Mucosa of descending colon (tissue), 3 donors: ENCODE results near the gene SRSF7. TPM values are rescaled to one million over a fixed set of nuclear protein-coding genes. Genes with fewer than 3 reads are reported as not detected.
"Not testable (repeated sequence)": the region's sequence is repeated elsewhere in the genome, so short reads cannot be mapped to it uniquely, and the experiment has no call there.

ENCODE experiments used
- ATAC-seq: fragments of 200-7000 bp; cut with Tn5 transposase; one replicate; pipeline ENCODE4 v1.9.1; 2020; ENCODE audit warnings: mild to moderate bottlenecking, moderate library complexity
- DNase-seq, 3 donors: peaks; one replicate each; pipeline ENCODE4 v3.0.0-alpha.2; 2020
- H3K36me3 ChIP-seq: fragments of 200-600 bp; one replicate; pipeline ENCODE4 v1.8.0; 2021; ENCODE audit warnings: low read depth, mild to moderate bottlenecking
- H3K4me1 ChIP-seq: fragments of 200-600 bp; one replicate; pipeline ENCODE4 v1.8.0; 2021; ENCODE audit warnings: low read depth, mild to moderate bottlenecking
- H3K4me3 ChIP-seq: fragments of 200-600 bp; one replicate; pipeline ENCODE4 v1.8.0; 2021; ENCODE audit warnings: mild to moderate bottlenecking
- H3K9me3 ChIP-seq: fragments of 200-600 bp; one replicate; pipeline ENCODE4 v1.8.0; 2021; ENCODE audit warnings: mild to moderate bottlenecking
- intact Hi-C, 2 donors: fragments of 100-400 bp; cut with DNase I in 1 of 2; cut with micrococcal nuclease in 1 of 2; formaldehyde crosslinking; loops; one replicate each; pipeline versions ENCODE4 v1.11.0 to v1.11.1; 2022; cut with DNase I, micrococcal nuclease
- total RNA-seq, 3 donors: library from RNA; stranded (reverse); fragmentation: NEBNext Ultra II Directional in 2 of 3; extraction: Animal tissue kit (Norgen Biotek cat#: 25700) in 2 of 3; gene quantifications; one replicate each; pipeline versions ENCODE4 v1.2.1 to v1.2.4, GENCODE V29; 2021 to 2023
- TF ChIP-seq, protein P1 (sequence below): fragments of 200-600 bp; IDR thresholded peaks from one replicate; pipeline ENCODE4 v1.8.0; 2022; ENCODE audit warnings: antibody characterized with exemption, mild to moderate bottlenecking
- donor health status: DM: no; HTN: no; CAD: no; lungs with moderate emphysema.
- donor health status: DM: no; HTN: no; CAD: no.
- donor health status: DM: no; HTN: yes; CAD: no.

SRSF7 gene
- total RNA-seq, 3 donors from 2014 or later: 91.3 to 130 (median 113) TPM

DNA sequence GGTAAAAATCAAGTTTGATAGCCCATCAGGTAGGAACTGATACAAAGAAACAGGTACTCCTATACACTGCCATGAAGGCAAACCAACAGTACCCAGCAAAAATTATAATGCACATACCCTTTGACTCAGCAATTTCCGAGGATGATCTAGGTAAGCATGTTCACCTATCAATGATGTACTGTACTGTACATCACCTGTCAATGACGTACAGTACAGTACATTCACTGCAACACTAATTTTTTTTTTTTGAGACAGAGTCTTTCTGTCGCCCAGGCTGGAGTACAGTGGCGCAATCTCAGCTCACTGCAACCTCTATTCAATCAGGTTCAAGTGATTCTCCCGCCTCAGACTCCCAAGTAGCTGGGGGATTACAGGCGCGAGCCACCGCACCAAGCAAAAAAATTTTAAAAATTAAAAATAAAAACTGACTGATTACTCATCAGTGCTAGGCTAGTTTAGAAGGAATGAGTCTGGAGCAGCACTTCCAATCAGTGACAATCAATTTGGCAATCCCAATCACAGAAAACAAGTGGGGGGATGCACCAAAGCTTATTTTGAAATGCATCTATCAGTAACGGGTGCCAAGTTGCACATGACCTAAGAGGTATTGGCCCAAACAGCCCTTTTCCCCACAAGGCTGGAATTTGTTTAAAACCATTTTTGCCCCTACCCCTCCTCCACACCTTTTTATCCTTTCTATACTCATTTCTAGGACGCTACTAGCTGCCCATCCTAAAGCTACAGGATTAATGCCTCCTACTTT, 8.2 kb downstream of the SRSF7 start:
- ATAC-seq (no peak), DNase-seq (no peak)
- Histone ChIP-seq H3K9me3 (no peaks in the 10 kb centered on the region), H3K4me1 (peaks cover 34% of the 10 kb centered on the region), H3K4me3 (no peak overlapping the region), H3K36me3 (no peaks in the 10 kb centered on the region)
- intact Hi-C loops: no loop called here
- TF ChIP-seq, protein P1, sequence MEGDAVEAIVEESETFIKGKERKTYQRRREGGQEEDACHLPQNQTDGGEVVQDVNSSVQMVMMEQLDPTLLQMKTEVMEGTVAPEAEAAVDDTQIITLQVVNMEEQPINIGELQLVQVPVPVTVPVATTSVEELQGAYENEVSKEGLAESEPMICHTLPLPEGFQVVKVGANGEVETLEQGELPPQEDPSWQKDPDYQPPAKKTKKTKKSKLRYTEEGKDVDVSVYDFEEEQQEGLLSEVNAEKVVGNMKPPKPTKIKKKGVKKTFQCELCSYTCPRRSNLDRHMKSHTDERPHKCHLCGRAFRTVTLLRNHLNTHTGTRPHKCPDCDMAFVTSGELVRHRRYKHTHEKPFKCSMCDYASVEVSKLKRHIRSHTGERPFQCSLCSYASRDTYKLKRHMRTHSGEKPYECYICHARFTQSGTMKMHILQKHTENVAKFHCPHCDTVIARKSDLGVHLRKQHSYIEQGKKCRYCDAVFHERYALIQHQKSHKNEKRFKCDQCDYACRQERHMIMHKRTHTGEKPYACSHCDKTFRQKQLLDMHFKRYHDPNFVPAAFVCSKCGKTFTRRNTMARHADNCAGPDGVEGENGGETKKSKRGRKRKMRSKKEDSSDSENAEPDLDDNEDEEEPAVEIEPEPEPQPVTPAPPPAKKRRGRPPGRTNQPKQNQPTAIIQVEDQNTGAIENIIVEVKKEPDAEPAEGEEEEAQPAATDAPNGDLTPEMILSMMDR: no peak

DNA sequence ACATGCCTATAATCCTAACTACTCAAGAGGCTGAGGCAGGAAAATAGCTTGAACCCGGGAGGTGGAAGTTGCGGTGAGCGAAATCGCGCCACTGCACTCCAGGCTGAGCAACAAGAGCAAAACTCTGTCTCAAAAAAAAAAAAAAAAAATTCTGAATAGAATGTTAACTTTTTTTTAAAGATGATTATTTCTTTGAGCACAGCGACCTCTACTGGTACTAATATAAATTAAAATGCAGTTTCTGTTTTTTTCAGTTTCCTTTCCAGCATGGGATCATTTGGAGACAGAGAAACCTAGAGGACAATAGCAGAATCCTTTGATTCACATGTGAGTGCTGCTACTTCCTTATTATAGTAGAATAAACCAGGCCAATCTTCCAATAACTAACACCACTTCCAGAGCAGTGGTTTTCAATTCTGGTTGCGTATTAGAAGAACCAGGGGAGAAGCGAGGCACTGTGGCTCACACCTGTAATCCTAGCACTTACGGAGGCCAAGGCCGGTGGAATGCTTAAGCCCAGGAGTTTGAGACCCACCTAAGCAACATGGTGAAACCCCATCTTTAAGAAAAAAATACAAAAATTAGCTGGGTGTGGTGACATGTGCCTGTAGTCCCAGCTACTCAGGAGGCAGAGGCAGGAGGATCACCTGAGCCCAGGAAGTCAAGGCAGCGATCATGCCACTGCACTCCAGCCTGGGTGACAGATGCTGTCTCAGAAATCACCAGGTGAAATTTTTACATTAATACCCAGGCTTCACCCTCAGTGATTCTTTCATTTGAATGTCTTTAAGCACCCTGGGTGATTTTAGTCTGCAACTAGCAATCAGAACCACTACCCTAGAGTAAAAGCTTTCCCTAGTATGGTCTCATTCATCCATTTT, 10.1 kb downstream of the SRSF7 start:
- no peaks in the 10 kb centered on the region for H3K36me3 ChIP-seq
- ATAC-seq: peak; percentile 78
- peak in 2 of 3 donors; percentile 43 to 50 for DNase-seq
- H3K4me1 ChIP-seq: peaks cover 33% of the 10 kb centered on the region
- no peak overlapping the region for H3K4me3 ChIP-seq
- intact Hi-C loops: no loop called here
- no peaks in the 10 kb centered on the region for H3K9me3 ChIP-seq
- TF ChIP-seq, protein P1: peak; percentile 26

DNA sequence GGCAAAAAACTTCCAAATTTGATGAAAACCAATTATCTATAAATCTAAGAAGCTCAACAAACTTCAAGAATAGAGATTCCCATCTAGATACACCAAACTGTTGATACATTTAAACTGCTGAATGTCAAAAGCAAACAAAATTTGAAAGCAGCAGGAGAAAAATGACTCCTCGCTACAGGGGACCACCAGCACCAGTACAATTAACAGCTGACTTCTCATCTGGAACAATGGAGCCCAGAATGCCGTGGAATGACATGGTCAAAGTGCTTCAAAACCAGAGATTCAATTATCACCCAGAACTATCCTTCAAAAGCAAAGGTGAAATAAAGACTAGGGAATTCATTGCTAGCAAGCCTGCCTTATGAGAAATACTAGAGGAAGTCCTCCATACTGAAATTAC, 11.6 kb downstream of the SRSF7 start:
- TF ChIP-seq, protein P1: no peak
- Histone ChIP-seq H3K4me3 (no peak overlapping the region), H3K4me1 (peaks cover 36% of the 10 kb centered on the region), H3K9me3 (no peaks in the 10 kb centered on the region), H3K36me3 (no peaks in the 10 kb centered on the region)
- DNase-seq (no peak), ATAC-seq (no peak)
- intact Hi-C loops: loop anchor here in 1 of 2 donors (5.0 to 10.0 kb wide), 3 partner anchors 152 to 425 kb away; no protein-coding TSS in a partner anchor

DNA sequence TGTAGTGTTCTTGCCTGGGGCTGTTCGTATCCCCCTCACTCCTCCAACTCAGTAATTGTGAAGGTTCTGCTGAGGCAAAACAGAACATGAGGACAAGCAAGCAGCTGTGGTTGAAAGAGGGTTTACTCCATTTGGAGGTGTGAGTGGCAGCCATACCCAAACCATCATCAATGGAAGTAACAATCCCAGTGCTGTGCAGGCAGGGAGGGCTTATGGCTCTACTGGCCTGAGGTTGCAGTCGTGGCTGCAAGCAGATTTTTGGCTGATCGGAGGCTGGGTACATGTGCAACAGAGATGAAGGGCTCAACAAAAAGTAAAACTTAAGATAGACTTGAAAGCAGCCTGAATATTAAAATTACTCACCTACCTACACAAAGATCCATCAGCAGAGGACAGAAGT, 13.2 kb downstream of the SRSF7 start:
- peaks cover 33% of the 10 kb centered on the region for H3K4me1 ChIP-seq
- no peaks in the 10 kb centered on the region for H3K36me3 ChIP-seq
- H3K9me3 ChIP-seq: no peaks in the 10 kb centered on the region
- H3K4me3 ChIP-seq: no peak overlapping the region
- intact Hi-C loops: loop anchor here in 1 of 2 donors (5.0 to 10.0 kb wide), 3 partner anchors 151 to 423 kb away; no protein-coding TSS in a partner anchor
- DNase-seq: no peak
- TF ChIP-seq, protein P1: no peak
- ATAC-seq: no peak

DNA sequence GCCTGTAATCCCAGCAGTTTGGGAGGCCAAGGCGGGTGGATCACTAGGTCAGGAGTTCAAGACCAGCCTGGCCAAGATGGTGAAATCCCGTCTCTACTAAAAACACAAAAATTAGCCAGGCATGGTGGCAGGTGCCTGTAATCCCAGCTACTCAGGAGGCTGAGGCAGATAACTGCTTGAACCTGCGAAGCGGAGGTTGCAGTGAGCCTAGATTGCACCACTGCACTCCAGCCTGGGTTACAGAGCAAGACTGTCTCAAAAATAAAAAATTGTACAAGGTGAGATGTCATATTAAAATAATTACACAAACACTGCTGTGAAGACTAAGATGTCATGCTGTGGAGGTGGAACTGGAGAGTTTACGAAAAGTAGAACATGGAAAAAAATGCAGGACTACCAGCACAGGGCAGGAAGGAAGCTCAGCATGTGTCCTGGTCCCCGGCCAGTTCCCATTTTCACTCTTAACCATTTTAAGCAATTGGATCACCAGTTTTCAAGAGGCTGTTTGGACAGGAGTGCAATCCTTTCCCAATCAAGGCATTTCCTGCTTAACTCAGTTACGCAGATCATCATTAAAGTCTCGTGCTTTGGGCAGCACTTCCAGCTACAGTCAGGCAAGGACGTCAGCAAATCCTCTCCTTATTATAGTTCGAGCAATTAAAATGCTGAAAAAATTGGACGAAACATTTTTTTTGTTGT, 14.0 kb downstream of the SRSF7 start:
- H3K4me1 ChIP-seq: peaks cover 26% of the 10 kb centered on the region
- intact Hi-C loops: loop anchor here in 1 of 2 donors (5.0 to 10.0 kb wide), 3 partner anchors 150 to 422 kb away; no protein-coding TSS in a partner anchor
- H3K36me3 ChIP-seq, H3K4me3 ChIP-seq, ATAC-seq, H3K9me3 ChIP-seq: not testable (repeated sequence)
- DNase-seq: peak in 1 of 3 donors; percentile 40
